LHCN-M2 (cell line): ENCODE measurements around the gene ZKSCAN4. TPM values are rescaled to one million over a fixed set of nuclear protein-coding genes. Genes with fewer than 3 reads are reported as not detected.

Experiments
- DNase-seq: peaks from one replicate; pipeline ENCODE4 v3.0.0-alpha.2; 2012; ENCODE audit warnings: low read depth
- total RNA-seq: library from RNA; depleted of rRNA; stranded (reverse); fragments of >200 nt; gene quantifications from 2 replicates; pipeline ENCODE4 v1.2.3, GENCODE V29; 2014; rRNA removed

The ZKSCAN4 gene
- total RNA-seq, 1 experiment from 2014 or later: 4.1 TPM

DNA sequence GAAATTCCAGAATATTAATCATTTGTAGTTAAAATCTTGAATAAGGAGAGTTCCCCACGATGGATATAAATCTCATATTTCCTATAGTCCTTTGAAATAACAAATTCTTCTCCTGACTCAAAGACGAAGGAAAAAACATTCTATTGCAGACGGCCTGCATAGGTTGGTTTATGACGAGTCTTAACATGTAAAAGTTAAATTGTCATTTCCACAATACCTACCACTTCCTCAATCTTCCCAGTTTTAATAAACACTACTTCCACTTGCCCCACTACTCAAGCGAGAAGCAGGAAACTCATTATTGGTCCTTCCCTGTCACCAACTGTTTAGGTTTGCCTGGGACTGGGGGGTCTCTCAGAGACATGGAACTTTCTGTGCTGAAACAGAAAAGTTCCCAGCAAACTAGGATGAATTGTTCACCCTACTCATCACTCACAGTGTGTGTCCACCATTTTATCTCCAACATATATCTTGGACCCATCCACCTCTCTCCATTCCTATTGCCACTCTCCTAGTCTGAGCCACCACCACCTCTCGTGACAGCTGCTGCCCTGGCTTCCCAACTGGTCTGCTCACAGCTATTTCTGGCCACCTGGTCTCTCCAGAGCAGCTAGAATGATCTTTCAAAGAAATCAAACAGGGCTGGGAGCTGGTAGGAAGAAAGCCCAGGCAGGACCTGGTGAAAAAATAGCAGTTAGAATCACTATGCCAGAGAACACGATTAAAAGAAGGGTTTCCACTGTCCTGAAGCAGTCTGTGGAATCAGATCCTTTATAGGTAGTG, 42.1 kb downstream of the ZKSCAN4 start:
- DNase-seq: no peak

- DNase-seq: no peak
Observed at GRCh38 chr6:28208111-28208659, 43.9 kb downstream of the ZKSCAN4 start.

- DNase-seq: peak; percentile 52
Observed at GRCh38 chr6:28207510-28208110, 44.5 kb downstream of the ZKSCAN4 start.

- no peak for DNase-seq
Observed at GRCh38 chr6:28206928-28207509, 45.0 kb downstream of the ZKSCAN4 start.

- no peak for DNase-seq
Observed at GRCh38 chr6:28206527-28206926, 45.5 kb downstream of the ZKSCAN4 start.

DNA sequence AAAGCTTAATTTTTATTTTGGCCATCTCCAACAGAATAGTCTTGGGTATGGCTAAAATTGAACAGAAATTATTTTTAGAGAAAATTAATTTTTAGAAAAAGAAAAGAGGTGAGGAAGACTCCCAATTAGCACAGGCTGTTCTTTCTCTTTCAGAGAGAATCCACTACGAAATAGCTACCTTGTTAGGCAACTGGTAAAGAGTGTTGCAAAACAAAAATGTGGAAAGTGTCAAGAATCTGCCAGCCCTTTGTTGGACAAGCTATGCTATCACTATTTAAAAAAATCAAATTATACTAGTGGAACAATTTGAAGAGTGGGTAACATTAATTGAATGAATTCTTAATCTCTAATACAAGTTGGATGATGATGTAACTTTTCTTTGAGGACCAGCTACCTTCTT, 46.2 kb downstream of the ZKSCAN4 start:
- DNase-seq: no peak

DNA sequence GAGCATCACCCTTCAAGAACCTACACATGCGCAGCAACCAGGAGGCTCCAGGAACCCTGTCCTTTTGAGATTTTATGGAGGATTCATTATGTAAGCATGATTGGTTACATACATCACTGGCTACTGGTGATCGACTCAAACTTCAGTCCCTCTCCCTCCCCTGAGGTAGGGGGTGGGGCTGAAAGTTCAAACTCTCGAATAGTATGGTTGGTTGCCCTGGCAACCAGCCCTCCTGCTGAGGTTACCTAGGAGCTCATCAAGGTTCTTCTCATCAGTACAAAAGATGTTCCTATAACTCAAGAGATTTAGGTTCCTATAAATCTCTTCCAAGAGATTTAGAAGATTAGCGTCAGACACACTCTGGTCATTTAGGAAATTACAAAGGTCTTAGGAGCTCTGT, 48.9 kb downstream of the ZKSCAN4 start:
- DNase-seq: no peak

- DNase-seq: no peak
Observed at GRCh38 chr6:28200020-28200419, 52.0 kb downstream of the ZKSCAN4 start.

Other genes with a start within 250 kb of the ZKSCAN4 start
- gene ZNF165, start 171.7 kb downstream of the ZKSCAN4 start, total RNA-seq: 0.40 and 0.45 TPM in 2 replicates
- 1.0 and 2.2 TPM in 2 replicates for gene ZSCAN16, start 127.7 kb downstream of the ZKSCAN4 start, total RNA-seq
- gene ZKSCAN8, start 110.4 kb downstream of the ZKSCAN4 start, total RNA-seq: 12.6 and 15.0 TPM in 2 replicates
- 10.3 and 15.5 TPM in 2 replicates for gene ZSCAN9, start 27.0 kb downstream of the ZKSCAN4 start, total RNA-seq
- not detected in 2 replicates for gene NKAPL, start 7.0 kb upstream of the ZKSCAN4 start, total RNA-seq
- 11.3 and 12.7 TPM in 2 replicates for gene ZSCAN26, start 14.9 kb upstream of the ZKSCAN4 start, total RNA-seq
- gene PGBD1, start 29.3 kb upstream of the ZKSCAN4 start, total RNA-seq: 11.9 and 12.0 TPM in 2 replicates
- gene ZSCAN31, start 83.9 kb upstream of the ZKSCAN4 start, total RNA-seq: 5.1 and 8.9 TPM in 2 replicates
- 4.1 and 4.9 TPM in 2 replicates for gene ZKSCAN3, start 97.7 kb upstream of the ZKSCAN4 start, total RNA-seq
- gene ZSCAN12, start 147.5 kb upstream of the ZKSCAN4 start, total RNA-seq: 3.6 and 4.7 TPM in 2 replicates
- gene ZSCAN23, start 191.2 kb upstream of the ZKSCAN4 start, total RNA-seq: 1.9 and 2.1 TPM in 2 replicates